ENCODE measurements around the gene DCAF17. TPM values are rescaled to one million over a fixed set of nuclear protein-coding genes. Genes with fewer than 3 reads are reported as not detected.

Gene DCAF17
- total RNA-seq, 3 donors from 2014 or later (not counting 1 experiment from before 2014, with no cell fraction given): 20.0 to 33.8 (median 30.7) TPM

DNA sequence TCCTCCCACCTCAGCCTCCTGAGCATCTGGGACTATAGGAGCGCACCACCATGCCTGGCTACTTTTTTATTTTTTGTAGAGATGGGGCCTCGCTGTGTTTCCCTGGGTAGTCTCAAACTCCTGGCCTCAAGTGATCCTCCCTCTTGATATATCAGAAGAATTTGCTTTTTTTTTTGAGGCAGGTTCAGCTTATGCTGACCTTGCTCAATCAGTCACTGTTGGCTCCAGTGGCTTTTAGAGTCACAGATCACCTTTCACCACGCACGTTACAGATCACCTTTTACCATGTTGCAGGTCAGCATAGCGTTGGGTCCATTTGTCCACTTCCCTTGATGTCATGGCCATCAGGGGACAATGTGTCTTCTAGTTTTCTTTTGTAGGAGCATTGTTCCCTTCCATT lies 36.1 kb downstream of the DCAF17 start:
- Mint-ChIP-seq H3K4me3 (no peak overlapping the region), H3K27ac (no peak overlapping the region), H3K27me3 (ENCODE audit: low read depth in 2 of 2) (no peaks in the 10 kb centered on the region), H3K4me1 (no peaks in the 10 kb centered on the region), H3K9me3 (no peaks in the 10 kb centered on the region), H3K36me3 (peaks cover 22% of the 10 kb centered on the region)
- Histone ChIP-seq H3K4me3 (ENCODE audit: low read length) (no peak overlapping the region), H3K27me3 (ENCODE audit: control insufficient read depth, insufficient read depth, low read length) (no peaks in the 10 kb centered on the region), H3K27ac (ENCODE audit: low read length) (no peak overlapping the region), H3K4me1 (ENCODE audit: control insufficient read depth, insufficient read depth, low read length) (no peaks in the 10 kb centered on the region), H3K36me3 (ENCODE audit: control insufficient read depth, insufficient read depth, low read length) (peaks cover 49% of the 10 kb centered on the region), H3K9me3 (ENCODE audit: control insufficient read depth, insufficient read depth, low read length) (no peaks in the 10 kb centered on the region)
- WGBS (ENCODE audit: insufficient coverage): 85% methylated on average over 4 of the region's 5 CpGs
- TF ChIP-seq, protein P1, sequence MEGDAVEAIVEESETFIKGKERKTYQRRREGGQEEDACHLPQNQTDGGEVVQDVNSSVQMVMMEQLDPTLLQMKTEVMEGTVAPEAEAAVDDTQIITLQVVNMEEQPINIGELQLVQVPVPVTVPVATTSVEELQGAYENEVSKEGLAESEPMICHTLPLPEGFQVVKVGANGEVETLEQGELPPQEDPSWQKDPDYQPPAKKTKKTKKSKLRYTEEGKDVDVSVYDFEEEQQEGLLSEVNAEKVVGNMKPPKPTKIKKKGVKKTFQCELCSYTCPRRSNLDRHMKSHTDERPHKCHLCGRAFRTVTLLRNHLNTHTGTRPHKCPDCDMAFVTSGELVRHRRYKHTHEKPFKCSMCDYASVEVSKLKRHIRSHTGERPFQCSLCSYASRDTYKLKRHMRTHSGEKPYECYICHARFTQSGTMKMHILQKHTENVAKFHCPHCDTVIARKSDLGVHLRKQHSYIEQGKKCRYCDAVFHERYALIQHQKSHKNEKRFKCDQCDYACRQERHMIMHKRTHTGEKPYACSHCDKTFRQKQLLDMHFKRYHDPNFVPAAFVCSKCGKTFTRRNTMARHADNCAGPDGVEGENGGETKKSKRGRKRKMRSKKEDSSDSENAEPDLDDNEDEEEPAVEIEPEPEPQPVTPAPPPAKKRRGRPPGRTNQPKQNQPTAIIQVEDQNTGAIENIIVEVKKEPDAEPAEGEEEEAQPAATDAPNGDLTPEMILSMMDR (IDR thresholded peaks at IDR 0.05): no peak
- no peak for ATAC-seq
- intact Hi-C loops (cut with micrococcal nuclease): no loop called here
- DNase-seq: no peak

DNA sequence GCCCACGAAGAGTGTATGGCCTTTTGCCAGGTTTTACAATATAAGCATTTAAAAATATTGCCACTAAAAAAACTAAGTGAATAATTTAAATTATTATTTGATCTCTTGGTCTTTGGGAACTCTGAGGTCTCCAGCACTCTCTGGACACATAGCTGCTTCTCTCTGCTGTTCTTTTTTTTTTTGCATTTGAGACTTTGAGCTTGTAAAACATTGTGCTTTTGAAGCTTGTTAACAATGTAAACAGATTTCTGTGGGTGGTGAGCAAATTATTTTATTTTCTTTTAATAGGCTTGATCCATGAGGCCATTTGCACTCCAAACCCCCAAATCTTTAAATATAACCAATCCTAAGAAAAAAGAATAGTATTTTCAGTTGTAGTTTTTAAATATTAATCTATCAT lies 42.0 kb downstream of the DCAF17 start:
- Mint-ChIP-seq H3K27me3 (ENCODE audit: low read depth in 2 of 2) (no peaks in the 10 kb centered on the region), H3K36me3 (peaks cover 8% of the 10 kb centered on the region), H3K4me1 (peaks cover 8 to 18% of the 10 kb centered on the region in 2 donors), H3K4me3 (no peak overlapping the region), H3K27ac (no peak overlapping the region), H3K9me3 (no peaks in the 10 kb centered on the region)
- peaks cover 42% of the 10 kb centered on the region for H3K36me3 ChIP-seq (ENCODE audit: control insufficient read depth, insufficient read depth, low read length)
- no peaks in the 10 kb centered on the region for H3K9me3 ChIP-seq (ENCODE audit: control insufficient read depth, insufficient read depth, low read length)
- intact Hi-C loops (cut with micrococcal nuclease): no loop called here
- no peak overlapping the region for H3K27ac ChIP-seq (ENCODE audit: low read length)
- DNase-seq (no peak), ATAC-seq (no peak)
- H3K27me3 ChIP-seq (ENCODE audit: control insufficient read depth, insufficient read depth, low read length): no peaks in the 10 kb centered on the region
- no peaks in the 10 kb centered on the region for H3K4me1 ChIP-seq (ENCODE audit: control insufficient read depth, insufficient read depth, low read length)
- no CpG with 5 or more reads among the region's 1 CpG for WGBS (ENCODE audit: insufficient coverage)
- TF ChIP-seq, protein P1 (IDR thresholded peaks at IDR 0.05): no peak
- H3K4me3 ChIP-seq (ENCODE audit: low read length): no peak overlapping the region

DNA sequence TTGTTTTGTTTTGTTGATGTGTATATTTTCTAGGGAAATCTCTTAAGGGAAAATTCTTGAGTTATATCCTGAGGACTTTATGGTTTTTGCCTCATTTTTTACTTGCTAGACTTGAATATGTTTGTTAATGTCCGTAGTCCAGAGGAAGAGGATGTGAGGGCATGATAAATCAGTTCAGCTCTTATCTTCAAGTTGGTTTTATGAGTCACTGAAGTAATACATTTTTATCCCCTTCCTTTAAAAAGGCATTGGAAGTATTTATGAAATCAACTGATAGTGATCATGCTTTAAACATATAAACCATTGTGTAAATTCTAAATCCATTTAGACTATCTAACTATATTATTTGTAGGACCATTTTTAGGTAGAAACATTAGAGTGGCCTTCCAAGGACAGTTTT lies 44.3 kb downstream of the DCAF17 start:
- Mint-ChIP-seq H3K36me3 (peaks cover 8% of the 10 kb centered on the region), H3K9me3 (no peaks in the 10 kb centered on the region), H3K27me3 (ENCODE audit: low read depth in 2 of 2) (no peaks in the 10 kb centered on the region), H3K4me1 (peaks cover 32 to 42% of the 10 kb centered on the region in 2 donors), H3K4me3 (no peak overlapping the region), H3K27ac (no peak overlapping the region)
- TF ChIP-seq, protein P1 (IDR thresholded peaks at IDR 0.05): no peak
- 60% methylated on average over 1 of the region's 1 CpG for WGBS (ENCODE audit: insufficient coverage)
- H3K4me3 ChIP-seq (ENCODE audit: low read length): no peak overlapping the region
- no peaks in the 10 kb centered on the region for H3K27me3 ChIP-seq (ENCODE audit: control insufficient read depth, insufficient read depth, low read length)
- intact Hi-C loops (cut with micrococcal nuclease): no loop called here
- no peak for DNase-seq
- no peaks in the 10 kb centered on the region for H3K9me3 ChIP-seq (ENCODE audit: control insufficient read depth, insufficient read depth, low read length)
- peaks cover 31% of the 10 kb centered on the region for H3K36me3 ChIP-seq (ENCODE audit: control insufficient read depth, insufficient read depth, low read length)
- H3K4me1 ChIP-seq (ENCODE audit: control insufficient read depth, insufficient read depth, low read length): peaks cover 6% of the 10 kb centered on the region
- no peak for ATAC-seq
- H3K27ac ChIP-seq (ENCODE audit: low read length): no peak overlapping the region

DNA sequence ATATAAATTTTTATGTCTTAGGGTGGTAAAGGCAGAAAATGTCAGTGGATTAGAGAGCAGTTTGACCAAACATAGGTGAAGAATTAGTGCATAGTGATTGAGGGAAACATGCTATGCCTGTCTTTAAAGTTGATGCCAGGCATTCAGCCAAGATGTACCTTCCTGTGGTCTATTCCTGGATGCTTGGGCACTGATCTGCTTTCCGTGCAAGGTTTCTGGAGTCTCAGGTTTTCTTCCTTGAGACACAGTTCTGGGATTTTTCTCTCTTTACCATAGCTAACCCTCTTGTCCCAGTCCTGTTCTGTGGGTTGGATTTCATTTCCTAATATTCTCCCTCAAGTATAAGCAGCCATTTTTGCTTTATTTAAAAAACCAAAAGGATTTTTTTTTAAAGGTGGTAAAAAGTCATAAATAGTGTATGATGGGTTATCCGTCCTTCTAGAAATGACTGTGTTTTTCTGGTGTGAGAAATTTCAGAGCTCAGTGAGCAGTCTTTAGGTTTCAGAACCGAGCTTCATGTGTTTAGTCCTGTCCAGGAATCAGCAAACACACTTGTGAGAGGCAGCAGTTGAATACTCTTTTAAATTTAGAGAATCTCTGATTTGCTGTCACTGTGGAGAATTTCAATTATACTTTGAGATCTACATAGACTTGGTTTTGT lies 45.3 kb downstream of the DCAF17 start:
- no peaks in the 10 kb centered on the region for H3K27me3 Mint-ChIP-seq (ENCODE audit: low read depth in 2 of 2)
- TF ChIP-seq, protein P1 (IDR thresholded peaks at IDR 0.05): no peak
- intact Hi-C loops (cut with micrococcal nuclease): no loop called here

More for the DNA sequence above, 45.3 kb downstream of the DCAF17 start:
- no peak overlapping the region for H3K4me3 Mint-ChIP-seq
- no peak overlapping the region for H3K27ac ChIP-seq (ENCODE audit: low read length)
- peak overlapping the region in 1 of 2 donors; percentile 89 for H3K27ac Mint-ChIP-seq
- H3K9me3 ChIP-seq (ENCODE audit: control insufficient read depth, insufficient read depth, low read length): no peaks in the 10 kb centered on the region
- H3K36me3 Mint-ChIP-seq: peaks cover 6% of the 10 kb centered on the region
- WGBS (ENCODE audit: insufficient coverage): 92% methylated on average over 3 of the region's 3 CpGs
- H3K27me3 ChIP-seq (ENCODE audit: control insufficient read depth, insufficient read depth, low read length): no peaks in the 10 kb centered on the region
- H3K36me3 ChIP-seq (ENCODE audit: control insufficient read depth, insufficient read depth, low read length): peaks cover 25% of the 10 kb centered on the region
- peaks cover 6% of the 10 kb centered on the region for H3K4me1 ChIP-seq (ENCODE audit: control insufficient read depth, insufficient read depth, low read length)
- ATAC-seq (no peak), DNase-seq (no peak)
- H3K9me3 Mint-ChIP-seq: no peaks in the 10 kb centered on the region
- H3K4me3 ChIP-seq (ENCODE audit: low read length): no peak overlapping the region
- peaks cover 36 to 49% of the 10 kb centered on the region in 2 donors for H3K4me1 Mint-ChIP-seq
